H1 (cell line): ENCODE results near the gene CCDC15. TPM values are rescaled to one million over a fixed set of nuclear protein-coding genes. Genes with fewer than 3 reads are reported as not detected.

Source experiments
- ATF3 ChIP-seq: IDR thresholded peaks from 2 replicates; pipeline ENCODE4 v1.6.1; 2011; ENCODE audit warnings: low read depth, mild to moderate bottlenecking, low read length; ENCODE audit not compliant: insufficient read depth
- CHD7 ChIP-seq: fragments of 300-600 bp; sonication (generic); IDR thresholded peaks from 2 replicates; pipeline ENCODE4 v1.7.1; 2012; ENCODE audit warnings: low read length, moderate library complexity, mild to moderate bottlenecking, inconsistent platforms; ENCODE audit not compliant: insufficient replicate concordance
- JUND ChIP-seq: IDR thresholded peaks from 2 replicates; pipeline ENCODE4 v1.6.1; 2011; ENCODE audit warnings: mild to moderate bottlenecking, improper control_type of control experiment, low read length
- TEAD4 ChIP-seq: IDR thresholded peaks from 2 replicates; pipeline ENCODE4 v1.6.1; 2012; ENCODE audit warnings: low read depth, low read length, inconsistent platforms, mixed read lengths
- polyA plus RNA-seq, 7 experiments: library from polyadenylated mRNA; depleted of rRNA in 3 of 7; stranded (reverse) in 5 of 7; unstranded in 2 of 7; fragments of >200 nt in 5 of 7; fragments of 200-250 nt in 2 of 7; gene quantifications; 1 replicate in 5 of 7; 2 replicates in 1 of 7; 4 replicates in 1 of 7; pipeline versions ENCODE4 v1.2.1 to v1.2.3, GENCODE V29; 2011 to 2013; ENCODE audit warnings: missing spikeins in 2 of 7, mixed read lengths in 2 of 7
- total RNA-seq: library from RNA; stranded (reverse); fragmentation: NEBNext Ultra II Directional; extraction: Animal tissue kit (Norgen Biotek cat#: 25700); gene quantifications from 2 replicates; pipeline ENCODE4 v1.2.1, GENCODE V29; 2021

CCDC15 gene
- total and polyA plus RNA-seq, 2 of the 8 experiments (the other 6 are each of a cell fraction or from before 2014, with no cell fraction given): 1.5 to 3.1 TPM

- no peak for TF ChIP-seq CHD7
- no peak for TF ChIP-seq TEAD4
- no peak for TF ChIP-seq JUND
- TF ChIP-seq ATF3: no peak
- TF ChIP-seq, all 59 proteins: peak for 0
These were observed 128.0 kb downstream of the CCDC15 start (continued) for GRCh38 chr11:125082040-125082439.
